Stimulated activated CD4-positive, alpha-beta T cell treated with anti-CD3 and anti-CD28 coated beads, Interleukin-1b, Interleukin-23, amount 100 ng/mL, for 1 hour (primary cell): ENCODE results near the gene TACR1.
"Not testable (repeated sequence)": the region's sequence is repeated elsewhere in the genome, so short reads cannot be mapped to it uniquely, and the experiment has no call there.

ENCODE experiments used
- DNase-seq, 2 donors: peaks; one replicate each; pipeline ENCODE4 v3.0.0-alpha.2; 2020; ENCODE audit warnings: low read depth in 2 of 2

The TACR1 gene

DNA sequence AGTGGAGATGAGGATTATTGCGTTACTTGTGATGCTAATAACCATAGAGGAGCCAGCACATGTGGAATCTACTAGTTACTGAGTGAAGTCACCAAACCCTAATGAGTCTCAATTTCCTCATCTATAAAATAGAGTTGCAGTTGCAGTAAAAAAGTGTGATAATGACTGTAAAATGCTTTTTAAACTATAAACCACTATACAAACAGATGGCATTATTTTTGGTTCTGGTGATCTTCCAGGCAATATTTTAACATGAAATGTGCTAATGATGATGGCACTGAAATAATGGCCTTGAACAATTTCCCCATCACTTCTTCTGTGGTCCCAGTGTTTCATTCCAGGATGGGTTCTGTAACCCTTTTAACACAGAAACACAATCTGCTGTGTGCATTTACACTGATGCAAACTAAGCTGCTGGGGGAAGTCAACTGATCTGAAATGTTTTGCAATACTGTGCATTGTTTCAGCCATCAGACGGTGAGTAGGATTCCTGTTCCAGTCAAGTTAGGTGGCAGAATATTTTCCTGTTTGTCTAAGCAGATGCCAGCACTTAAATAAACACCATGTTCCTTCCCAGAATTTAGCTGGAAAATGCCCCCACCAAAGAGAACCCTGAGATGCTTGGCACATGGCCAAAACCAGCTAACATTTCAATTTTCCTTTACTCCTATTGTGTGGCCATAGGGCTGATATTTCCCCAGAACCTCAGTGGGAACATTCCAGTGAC is 52.6 kb downstream of the TACR1 start:
- no peak for DNase-seq

DNA sequence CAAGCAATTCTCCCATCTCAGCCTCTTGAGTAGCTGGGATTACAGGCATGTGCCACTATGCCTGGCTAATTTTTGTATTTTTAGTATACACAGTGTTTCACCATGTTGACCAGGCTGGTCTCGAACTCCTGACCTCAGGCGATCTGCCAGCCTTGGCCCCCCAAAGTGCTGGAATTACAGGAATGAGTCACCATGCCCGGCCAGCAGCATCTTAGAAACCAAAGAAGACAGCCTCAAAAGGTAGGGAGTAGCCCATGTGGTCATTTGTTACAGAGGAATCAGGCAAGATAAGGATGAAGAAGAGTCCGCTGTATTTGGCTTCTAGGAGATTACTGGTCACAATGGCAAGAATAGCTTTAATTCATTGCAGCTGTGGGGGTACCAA is 53.1 kb downstream of the TACR1 start:
- DNase-seq, result not testable (repeated sequence)

DNA sequence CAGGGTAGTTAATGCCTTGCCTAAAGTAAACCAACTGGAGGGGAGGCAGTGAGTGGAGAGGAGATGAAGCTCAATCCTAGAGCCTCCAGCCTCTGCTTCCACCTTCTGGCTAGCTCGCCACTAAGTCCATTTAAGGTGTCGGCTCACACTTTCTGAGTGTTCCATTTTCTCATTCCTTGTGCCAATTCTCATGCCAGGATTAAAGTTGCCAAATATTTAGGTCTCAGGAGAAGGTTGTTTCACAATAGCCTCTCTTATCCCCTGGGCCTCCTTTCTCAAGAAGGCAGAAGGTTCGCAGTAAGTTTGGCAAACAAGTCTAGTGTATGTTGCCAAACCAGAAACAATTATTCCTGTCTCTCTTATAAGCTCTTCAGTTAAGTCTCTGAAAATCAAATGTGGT is 57.2 kb downstream of the TACR1 start:
- no peak for DNase-seq

DNA sequence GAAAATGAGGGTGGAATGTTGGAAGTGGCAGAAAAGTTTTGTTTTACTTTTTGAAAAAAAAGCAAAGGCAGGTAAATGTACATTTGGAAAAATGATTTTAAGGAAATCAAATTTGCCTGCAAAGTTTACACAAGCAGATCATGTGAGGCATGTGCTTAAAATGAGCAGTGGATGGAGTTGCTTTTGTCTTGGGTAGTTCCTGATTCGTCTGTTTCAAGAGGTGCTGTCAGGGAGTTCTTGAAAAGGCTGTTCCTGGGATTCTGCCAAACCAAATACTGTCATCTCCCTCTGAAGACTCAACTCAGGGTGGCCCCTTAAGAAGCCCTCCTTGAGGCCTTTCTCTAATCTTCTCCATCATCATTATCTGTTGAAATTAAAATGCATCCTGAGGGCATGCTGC is 59.0 kb downstream of the TACR1 start:
- no peak for DNase-seq

DNA sequence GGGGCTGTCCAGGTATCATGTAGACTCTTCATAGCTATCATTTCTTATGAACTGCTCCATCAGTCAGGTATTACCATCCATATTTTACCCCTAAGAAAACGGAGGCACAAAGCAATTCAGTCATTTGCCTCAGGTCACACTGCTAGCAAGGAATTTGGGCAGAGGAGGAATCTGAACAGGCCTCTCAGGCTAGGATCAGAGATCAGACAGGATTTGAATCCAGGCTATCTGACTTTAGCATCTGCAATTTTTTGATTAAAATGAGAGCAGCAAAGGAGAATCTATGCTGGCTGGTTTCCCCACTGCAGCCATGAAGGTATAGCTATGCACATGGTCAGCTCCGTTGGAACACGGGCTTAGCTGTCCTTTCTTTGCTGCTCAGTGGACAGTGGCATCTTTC is 60.1 kb downstream of the TACR1 start:
- DNase-seq, result no peak

DNA sequence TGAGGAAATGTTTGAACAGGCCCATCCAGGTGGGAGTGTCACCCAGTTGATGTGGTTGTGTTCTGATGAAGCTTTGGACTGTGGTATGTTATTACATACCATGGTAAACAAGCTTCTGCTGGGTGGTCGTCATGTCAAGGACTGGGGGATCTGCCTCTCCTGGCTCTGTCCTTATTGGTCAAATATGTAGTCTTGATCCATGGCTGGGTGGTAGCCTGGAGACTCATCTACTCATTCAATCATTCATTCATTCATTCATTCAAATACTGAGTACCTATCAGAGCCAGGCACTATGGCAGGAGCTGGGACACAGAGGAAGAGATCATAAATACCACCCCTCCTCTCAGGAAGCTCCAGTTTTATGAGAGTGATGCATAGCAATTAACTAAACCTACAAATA is 60.8 kb downstream of the TACR1 start:
- DNase-seq, result no peak

DNA sequence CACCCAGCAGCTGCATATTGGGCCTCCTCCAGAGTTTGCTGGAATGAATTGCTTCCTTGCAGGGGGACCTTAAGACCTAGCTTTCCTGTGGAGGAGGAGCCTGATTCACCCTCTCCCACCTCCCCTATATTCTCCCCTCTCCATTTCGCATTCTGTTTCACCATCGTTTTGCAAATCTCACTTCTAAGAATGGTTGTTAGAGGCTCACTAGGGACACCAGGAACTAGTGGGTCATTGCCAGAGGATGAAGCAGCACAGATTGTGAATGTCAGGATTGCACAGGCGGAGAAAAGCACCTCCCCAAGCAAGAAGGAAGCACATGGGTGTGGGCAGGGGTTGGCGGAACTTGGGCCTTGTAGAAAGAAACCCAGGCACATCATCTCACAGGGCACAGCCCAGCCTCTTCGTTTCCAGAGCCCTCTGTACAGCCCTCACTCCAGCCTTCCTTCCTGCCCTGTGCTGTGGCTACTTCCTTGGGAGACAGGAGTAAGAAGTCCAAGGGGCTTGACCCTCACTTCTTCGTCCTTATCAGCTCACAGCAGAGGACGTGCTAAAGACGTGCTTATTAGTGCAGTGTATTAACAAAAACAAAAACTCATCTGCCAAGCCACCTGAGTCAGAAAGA is 63.4 kb downstream of the TACR1 start:
- no peak for DNase-seq

DNA sequence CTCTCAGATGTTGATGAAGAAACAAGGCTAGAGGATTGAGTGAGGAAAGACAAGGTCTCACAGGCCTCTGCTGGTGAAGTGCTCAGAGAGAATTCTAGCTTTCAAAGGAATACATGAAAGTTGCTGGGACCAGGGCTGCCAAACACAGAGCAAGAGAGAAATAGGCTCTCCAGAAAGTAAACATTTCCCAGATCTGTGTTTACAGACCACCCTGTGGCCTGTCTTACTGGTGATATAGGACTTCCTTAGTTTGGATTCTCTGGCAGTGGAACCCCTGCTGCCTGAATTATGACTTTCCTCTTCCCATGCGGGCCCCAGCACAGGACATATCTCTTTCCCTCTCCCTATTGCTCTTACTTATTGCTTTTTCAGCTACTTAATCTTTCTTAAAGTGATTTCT is 64.5 kb downstream of the TACR1 start:
- no peak for DNase-seq

DNA sequence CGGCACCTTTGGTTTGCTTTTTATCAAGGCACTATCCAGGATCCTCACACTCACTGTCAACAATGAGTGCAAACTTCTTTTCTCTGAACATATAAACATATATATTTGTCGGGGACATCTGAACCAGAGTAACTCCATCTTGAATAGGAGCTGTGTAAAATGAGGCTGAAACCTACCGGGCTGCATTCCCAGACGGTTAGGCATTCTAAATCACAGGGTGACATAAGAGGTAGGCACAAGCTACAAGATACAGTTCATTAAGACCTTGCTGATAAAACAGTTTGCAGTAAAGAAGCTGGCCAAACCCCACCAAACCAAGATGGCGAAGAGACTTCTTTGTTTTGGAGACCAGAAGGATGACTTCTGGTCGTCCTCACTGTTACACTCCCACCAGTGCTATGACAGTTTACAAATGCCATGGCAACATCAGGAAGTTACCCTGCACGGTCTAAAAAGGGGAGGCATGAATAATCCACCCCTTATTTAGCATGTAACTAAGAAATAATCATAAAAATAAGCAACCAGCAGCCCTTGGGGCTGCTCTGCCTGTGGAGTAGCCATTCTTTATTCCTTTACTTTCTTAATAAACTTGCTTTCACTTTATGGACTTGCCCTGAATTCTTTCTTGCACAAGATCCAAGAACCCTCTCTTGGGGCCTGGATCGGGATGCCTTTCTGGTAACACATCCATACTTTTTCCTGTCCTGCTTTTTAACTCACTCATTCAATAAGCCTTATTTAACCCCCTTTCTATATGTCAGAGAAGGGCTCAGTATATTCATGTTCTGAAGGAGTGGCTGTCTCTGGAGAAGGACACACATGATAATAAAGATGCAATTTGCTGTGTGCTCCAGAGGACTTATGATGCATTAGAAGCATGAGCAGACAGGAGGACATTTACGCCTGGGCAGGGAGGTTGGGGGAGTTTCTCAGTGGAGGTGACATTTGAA is 65.4 kb downstream of the TACR1 start:
- no peak for DNase-seq

DNA sequence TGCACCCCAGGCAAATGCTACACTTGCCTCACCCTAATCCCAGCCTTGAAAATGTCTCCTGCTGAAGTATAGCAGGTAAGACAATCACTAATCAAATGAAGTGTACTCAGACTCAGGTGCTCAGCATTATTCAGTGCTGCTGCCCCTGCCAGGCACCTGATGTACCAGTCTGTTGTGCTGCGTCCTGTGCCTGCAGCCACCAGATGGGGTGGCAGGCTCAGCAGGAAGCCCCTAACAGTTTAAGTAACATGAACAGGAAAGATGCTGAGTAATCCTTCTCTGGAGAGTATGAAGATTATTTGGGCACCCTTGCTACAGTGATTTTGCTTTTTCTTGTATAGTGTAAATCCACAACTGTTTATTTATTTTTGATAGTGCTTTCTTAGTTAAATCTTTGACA is 69.1 kb downstream of the TACR1 start:
- DNase-seq, result no peak

DNA sequence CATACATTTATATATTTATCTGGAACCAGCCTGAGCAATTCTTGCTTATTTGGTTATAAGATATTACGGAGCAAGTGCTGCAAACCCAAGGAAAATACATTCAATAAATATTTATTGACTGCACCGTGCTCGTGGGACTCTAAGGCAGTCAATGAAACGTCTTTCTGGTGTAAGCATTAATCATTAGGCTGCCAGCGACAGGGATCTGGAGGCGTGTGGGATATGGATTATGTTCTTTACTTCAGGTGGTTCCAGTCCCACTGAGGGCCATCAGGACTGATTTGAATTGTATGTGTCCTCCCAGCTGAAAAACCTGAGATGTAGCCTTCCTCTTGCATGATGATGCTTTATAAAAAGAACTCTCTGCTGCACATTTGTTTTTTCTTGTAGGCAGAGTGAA is 75.4 kb downstream of the TACR1 start:
- DNase-seq, result no peak

DNA sequence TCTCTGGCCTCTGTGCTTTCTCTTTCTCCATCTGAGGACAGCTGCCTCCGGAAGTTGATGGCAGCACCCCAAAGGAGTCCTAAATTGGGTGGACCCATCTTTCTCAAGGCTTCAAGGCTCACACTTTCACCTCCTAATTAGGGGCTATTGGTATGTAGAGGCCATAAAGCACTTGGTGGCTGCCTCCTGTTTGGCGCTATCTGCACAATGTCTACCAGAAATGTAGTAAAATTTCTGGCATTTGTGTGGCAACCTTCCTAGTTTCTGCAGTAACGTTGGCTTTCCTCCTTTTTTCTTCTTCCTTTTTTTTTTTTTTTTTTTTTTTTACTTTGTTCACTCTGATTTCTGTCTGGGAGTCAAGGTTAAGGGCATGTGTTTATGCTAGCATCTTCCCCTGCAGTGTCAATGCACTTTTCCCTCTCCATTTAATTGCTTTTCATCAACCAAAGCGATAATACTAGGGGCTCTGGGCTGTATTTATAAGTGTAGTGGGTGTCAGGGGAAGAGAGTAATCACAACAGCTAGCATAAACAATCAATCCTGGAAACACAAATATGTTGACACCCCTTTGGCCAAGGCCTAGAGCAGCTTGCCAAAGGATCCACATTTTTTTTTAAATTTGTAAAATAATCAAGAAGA is 86.0 kb downstream of the TACR1 start:
- no peak for DNase-seq

DNA sequence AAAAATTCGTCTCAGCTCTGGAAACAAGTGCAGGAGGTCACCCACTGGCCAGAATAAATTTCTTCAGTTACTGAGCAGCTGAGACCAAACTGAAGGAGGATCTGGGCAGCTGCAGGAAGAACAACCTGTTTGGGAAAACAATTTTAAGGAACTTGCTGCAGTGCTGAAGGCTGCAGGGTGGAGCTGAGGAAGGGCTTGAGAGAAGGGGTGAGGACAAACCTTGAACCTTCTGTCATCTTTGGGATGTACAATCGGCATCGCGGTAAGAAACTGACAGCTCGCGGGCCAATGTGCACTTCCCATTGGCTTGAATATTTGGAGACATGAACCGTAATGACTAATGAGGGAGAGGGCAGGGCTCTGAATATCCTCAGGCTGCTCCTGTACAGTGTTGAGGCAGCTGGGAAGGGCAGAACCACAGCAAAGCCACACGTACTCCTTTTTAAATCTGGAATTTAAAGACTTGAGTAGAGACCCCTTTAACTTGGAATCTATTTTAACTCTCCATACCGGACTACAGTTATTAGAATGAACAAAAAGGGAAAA is 90.3 kb downstream of the TACR1 start:
- DNase-seq, result no peak

DNA sequence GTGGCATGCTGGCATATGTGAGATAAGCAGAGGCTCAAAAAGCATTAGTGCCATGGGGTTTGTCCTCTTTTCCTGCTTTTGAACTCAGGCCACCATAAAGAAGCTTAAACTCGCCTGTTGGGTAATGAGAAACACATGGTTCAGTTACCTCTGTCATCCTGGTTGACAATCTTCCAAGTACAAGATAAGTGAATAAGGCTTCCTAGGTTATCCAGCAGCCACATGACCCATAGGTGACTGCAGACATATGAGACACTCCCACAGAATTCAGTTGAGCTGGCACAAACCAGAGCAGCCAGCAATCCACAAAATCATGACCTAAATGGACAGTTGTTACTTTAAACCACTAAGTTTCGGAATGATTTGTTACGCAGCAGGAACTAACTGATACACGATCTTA is 97.3 kb downstream of the TACR1 start:
- no peak for DNase-seq

DNA sequence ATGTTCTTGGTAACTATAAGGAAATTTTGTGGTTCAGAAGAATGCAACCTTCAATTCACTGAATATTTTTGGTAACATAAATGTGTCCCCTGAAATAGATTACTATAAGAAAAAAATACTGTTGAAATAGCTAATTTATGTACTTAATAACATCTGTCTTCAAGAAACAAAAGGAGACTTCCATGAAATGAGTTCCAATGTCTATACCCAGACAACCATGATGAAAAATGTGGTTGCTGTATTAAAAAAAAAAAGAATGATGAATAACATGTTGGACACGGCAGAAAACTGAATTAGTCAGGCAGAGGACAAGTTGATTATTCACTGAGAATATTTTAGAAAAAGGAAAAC is 98.5 kb downstream of the TACR1 start:
- no peak for DNase-seq

DNA sequence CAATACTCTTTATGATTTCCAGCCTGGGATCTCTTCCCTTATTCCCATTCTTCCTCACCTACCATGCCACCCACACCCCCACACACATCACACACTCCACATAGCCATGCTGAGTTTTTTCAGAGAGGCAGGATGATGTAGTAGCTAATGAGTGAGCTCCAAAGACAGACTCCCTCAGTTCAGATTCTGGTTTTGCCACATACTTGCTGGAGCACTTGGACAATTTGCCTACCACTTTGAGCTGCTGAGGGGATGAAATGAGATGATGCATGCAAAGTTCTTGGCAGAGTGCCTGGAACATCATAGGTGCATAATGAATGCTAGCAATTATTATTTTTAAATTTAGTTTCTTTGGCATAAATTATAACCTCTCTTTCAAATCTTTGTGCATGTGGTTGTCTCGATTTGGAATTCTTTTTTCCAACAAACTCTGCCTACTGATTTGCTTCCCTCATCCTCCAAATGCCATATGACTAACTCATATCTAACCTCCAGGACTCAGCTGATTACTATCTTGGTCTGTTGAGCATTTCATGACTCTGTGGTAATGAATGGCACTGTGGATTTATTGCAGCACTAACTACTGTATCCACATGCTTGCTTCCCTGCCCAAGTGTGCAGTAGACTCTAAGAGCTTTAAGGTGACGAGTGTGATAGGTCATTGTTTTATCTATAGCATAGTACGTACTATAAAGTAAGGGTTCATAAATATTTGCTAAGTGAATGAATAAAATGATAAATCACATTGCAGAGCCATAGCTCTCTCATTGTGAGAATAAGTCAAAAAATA is 99.1 kb downstream of the TACR1 start:
- DNase-seq, result no peak

DNA sequence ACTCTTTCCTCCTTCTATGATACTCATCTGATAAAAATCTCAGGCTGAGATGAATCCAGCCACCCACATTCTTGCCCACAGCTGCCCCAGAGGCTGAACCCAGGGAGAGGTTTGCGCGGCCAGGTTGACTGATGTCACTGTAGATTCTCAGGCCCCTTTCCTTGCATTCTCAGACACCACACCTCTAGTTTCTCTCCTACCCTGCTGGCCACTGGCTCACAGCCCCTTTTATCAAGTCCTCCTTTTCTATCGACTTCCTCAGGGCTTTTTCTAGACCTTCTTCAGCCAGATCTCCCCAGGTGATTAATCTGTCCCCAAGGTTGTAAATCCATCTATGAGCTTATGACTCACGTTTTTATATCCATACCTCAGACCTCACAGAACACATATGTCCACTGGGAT is 99.8 kb downstream of the TACR1 start:
- DNase-seq, result no peak

DNA sequence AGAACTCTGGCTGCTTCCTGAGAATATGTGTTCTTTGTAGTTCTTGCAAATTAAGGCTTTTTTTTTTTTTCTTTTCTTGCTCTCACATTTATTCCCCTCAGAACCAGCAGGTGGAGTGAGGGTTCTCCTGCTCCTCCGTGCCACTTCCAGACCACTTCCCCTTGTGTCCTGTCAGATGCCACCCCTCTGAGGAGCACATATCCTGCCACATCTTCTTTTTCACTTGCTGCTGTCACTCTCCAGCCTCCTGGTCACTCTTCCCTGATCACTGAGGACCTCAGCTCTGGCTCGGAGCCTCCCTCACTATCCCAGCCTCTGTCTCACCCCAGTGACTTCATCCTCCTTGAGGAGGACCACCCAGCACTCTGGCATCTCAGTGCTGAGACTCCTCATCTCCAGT is 100.5 kb downstream of the TACR1 start:
- no peak for DNase-seq

DNA sequence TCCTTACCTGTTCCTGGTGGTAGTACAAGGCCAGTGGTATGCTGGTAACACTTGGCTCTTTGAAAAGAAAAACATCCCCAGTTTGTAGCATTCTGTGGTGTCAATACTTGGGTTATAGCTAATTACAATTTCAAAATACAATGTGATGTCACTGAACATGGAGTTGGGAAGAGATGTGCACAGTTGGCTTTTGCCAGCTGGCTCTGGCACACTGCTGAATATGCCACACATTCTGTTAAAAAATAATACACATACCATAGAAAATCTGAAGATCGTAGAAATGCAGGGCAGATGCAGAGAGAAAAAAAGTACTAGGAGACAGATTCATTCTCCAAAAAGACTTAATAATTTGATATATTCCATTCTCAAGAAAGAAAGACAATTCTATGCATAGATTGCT is 101.5 kb downstream of the TACR1 start:
- no peak for DNase-seq

DNA sequence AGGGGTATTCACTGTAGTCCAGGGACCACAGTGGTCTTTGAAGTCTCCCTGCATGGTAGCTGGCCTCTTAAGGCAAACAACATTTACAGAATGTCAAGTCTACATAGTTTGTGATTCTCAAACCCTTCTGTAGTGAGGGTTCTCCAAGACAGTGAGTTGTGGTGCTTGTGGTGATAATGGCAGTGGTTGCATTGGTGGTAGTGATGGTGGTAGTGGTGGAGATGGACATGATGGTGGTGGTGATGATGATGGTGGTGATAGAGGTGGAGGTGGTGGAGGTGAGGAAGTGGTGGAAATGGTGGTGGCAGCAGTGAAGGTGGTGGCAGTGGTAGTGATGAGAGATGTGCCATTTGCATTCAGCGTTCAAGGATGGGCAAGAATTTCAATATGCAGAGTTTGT is 104.9 kb downstream of the TACR1 start:
- DNase-seq, result no peak

DNA sequence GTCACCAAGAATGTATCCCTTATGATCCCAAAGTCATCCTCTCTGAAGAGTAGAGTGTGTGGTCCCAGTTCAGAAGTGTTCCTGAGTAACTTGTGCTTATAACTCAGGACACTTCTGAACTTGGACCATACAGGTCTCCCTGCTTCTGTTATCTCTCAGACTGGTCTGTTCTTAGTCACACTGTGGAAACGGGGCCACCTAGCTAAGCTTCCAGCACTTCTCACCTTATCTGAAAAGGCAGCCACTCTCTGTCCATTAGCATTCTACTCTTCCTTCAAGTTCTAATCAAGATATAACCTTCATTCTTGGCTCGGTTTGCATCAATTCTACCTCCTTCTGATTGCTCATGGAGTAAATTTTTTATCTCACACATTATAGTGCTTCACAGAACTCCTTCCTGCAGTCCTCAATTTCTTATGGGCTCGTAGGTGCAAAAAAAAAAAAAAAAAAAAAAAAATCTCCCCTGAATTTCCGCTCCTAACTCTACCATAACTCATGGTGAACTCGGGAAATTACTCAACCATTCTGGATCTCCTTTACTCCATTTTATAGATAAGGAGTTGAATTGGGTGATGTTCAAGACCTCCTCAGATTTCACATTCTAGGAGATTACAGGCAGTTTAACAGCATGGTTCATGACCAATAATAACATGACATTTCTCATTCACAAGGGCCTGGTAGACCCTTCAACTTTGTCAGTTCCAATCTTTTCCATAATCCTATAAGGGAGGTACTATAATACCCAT is 108.4 kb downstream of the TACR1 start:
- DNase-seq, result no peak
